PC-3 (cell line): ENCODE measurements around the gene FAM171A1.

Experiments
- EZH2 ChIP-seq: fragments of 300-600 bp; sonication (generic); IDR thresholded peaks from one replicate; pipeline ENCODE4 v1.6.1; 2017; ENCODE audit warnings: antibody characterized with exemption, mild to moderate bottlenecking, low read length; ENCODE audit not compliant: unreplicated experiment
- EZH2phosphoT487 ChIP-seq: fragments of 300-600 bp; sonication (generic); IDR thresholded peaks from 2 replicates; pipeline ENCODE4 v1.6.1; 2018; ENCODE audit warnings: mild to moderate bottlenecking, antibody characterized with exemption, low read length, borderline replicate concordance
- TF ChIP-seq, protein P1 (sequence below): fragments of 300-600 bp; sonication (generic); conservative IDR thresholded peaks from 2 replicates; pipeline ENCODE4 v1.5.1; 2017; ENCODE audit warnings: antibody characterized with exemption, low read depth, mild to moderate bottlenecking, low read length

GRCh38 chr10:15183689-15184481, 187.2 kb downstream of the FAM171A1 start:
- TF ChIP-seq, protein P1, sequence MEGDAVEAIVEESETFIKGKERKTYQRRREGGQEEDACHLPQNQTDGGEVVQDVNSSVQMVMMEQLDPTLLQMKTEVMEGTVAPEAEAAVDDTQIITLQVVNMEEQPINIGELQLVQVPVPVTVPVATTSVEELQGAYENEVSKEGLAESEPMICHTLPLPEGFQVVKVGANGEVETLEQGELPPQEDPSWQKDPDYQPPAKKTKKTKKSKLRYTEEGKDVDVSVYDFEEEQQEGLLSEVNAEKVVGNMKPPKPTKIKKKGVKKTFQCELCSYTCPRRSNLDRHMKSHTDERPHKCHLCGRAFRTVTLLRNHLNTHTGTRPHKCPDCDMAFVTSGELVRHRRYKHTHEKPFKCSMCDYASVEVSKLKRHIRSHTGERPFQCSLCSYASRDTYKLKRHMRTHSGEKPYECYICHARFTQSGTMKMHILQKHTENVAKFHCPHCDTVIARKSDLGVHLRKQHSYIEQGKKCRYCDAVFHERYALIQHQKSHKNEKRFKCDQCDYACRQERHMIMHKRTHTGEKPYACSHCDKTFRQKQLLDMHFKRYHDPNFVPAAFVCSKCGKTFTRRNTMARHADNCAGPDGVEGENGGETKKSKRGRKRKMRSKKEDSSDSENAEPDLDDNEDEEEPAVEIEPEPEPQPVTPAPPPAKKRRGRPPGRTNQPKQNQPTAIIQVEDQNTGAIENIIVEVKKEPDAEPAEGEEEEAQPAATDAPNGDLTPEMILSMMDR, result no peak
- TF ChIP-seq EZH2phosphoT487 (no peak), EZH2 (no peak)
